ENCODE data around the gene SETD4.

SETD4 gene

DNA sequence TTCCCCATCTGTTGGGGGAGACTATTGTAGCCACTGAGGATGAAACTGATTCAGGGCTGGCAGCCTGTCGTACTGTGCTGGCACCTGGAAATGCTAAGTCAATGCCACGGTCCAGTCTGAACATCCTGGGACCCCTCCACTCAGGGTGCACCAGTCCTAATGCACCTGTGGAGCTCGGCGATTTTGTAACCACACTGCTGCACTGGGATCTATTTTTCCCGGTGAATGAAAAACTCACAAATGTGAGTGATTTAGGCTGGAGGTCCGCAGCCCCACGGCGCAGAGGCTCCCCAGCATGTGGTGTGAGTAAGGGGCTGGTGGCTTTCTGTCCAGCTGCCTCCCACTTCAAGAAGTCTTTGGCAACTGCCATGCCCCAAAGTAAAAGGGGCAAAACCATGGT lies 35.5 kb downstream of the SETD4 start:
- Histone ChIP-seq H3K4ac (ENCODE audit: low read depth, low read length) (no peak overlapping the region), H3K36me3 (ENCODE audit: control insufficient read depth, insufficient read depth, low read length) (no peaks in the 10 kb centered on the region), H2BK120ac (ENCODE audit: low read depth, low read length) (no peak overlapping the region), H3K79me1 (ENCODE audit: low read length) (no peaks in the 10 kb centered on the region), H3K79me2 (ENCODE audit: control insufficient read depth, insufficient read depth, low read length) (no peaks in the 10 kb centered on the region), H3K4me1 (ENCODE audit: control insufficient read depth, low read depth, low read length) (no peaks in the 10 kb centered on the region), H3K18ac (ENCODE audit: low read length) (no peak overlapping the region), H2BK15ac (replicated peaks; ENCODE audit: low read depth) (no peak overlapping the region), H4K8ac (ENCODE audit: low read depth, low read length) (no peak overlapping the region), H3K23ac (ENCODE audit: low read length) (no peak overlapping the region), H3K27me3 (ENCODE audit: insufficient read depth, low read length, poor library complexity) (no peaks in the 10 kb centered on the region), H3K9ac (ENCODE audit: low read length) (no peak overlapping the region), H3K56ac (ENCODE audit: low read length) (no peak overlapping the region), H4K5ac (ENCODE audit: low read length) (no peak overlapping the region), H3K4me2 (ENCODE audit: low read length) (no peak overlapping the region), H3K4me3 (ENCODE audit: low read length) (no peak overlapping the region), H3K27ac (ENCODE audit: low read depth, low read length) (no peak overlapping the region), H2AK5ac (ENCODE audit: low read length) (no peak overlapping the region), H2BK5ac (ENCODE audit: low read length) (no peak overlapping the region)
- no CpG with 5 or more reads among the region's 8 CpGs for WGBS (ENCODE audit: extremely low coverage, insufficient coverage, low lambda C conversion rate)
- DNase-seq, result no peak

- Histone ChIP-seq H3K56ac (ENCODE audit: low read length) (no peak overlapping the region), H3K36me3 (ENCODE audit: control insufficient read depth, insufficient read depth, low read length) (no peaks in the 10 kb centered on the region), H4K5ac (ENCODE audit: low read length) (no peak overlapping the region), H3K4me2 (ENCODE audit: low read length) (no peak overlapping the region), H3K27me3 (ENCODE audit: insufficient read depth, low read length, poor library complexity) (no peaks in the 10 kb centered on the region), H3K4me3 (ENCODE audit: low read length) (no peak overlapping the region), H3K79me1 (ENCODE audit: low read length) (no peaks in the 10 kb centered on the region), H3K9ac (ENCODE audit: low read length) (no peak overlapping the region), H3K23ac (ENCODE audit: low read length) (no peak overlapping the region), H2AK5ac (ENCODE audit: low read length) (no peak overlapping the region), H3K18ac (ENCODE audit: low read length) (no peak overlapping the region), H3K4me1 (ENCODE audit: control insufficient read depth, low read depth, low read length) (no peaks in the 10 kb centered on the region), H2BK5ac (ENCODE audit: low read length) (no peak overlapping the region), H2BK120ac (ENCODE audit: low read depth, low read length) (no peak overlapping the region), H3K27ac (ENCODE audit: low read depth, low read length) (no peak overlapping the region), H3K4ac (ENCODE audit: low read depth, low read length) (no peak overlapping the region), H3K79me2 (ENCODE audit: control insufficient read depth, insufficient read depth, low read length) (no peaks in the 10 kb centered on the region), H4K8ac (ENCODE audit: low read depth, low read length) (no peak overlapping the region), H2BK15ac (replicated peaks; ENCODE audit: low read depth) (no peak overlapping the region)
- no CpG with 5 or more reads among the region's 3 CpGs for WGBS (ENCODE audit: extremely low coverage, insufficient coverage, low lambda C conversion rate)
- DNase-seq, result no peak
Measured at GRCh38 chr21:36023092-36023480, 37.2 kb downstream of the SETD4 start.

DNA sequence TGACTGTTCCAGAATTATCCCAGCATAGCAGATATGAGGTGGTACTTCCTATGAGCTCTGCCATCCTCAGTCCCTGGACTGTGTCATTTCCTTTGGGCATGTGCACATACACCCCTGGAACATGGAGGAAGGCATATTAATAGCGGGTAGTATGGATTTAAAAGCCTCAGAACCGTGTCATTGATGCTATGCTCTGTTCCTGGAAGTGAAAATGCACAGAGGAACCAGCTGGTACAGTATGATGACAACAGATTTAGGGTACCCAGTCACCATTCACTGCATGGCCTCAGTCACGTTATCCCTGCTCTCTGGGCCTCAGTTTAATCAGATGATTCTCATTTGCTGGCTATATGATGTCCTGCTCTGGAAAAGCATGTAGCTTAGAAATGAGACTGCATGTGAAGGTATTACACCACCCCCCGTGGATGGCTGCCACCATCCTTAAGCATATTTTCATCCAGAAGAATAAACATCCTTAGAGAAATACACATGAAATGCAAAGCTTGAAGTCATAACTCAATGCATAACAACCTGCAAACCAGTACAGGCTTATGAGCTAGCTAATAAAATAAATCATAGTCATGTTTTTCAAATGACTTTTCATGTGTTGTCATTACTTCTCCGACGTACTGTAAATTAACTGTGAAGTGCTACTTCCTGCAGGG lies 37.8 kb downstream of the SETD4 start:
- Histone ChIP-seq H2AK5ac (ENCODE audit: low read length) (no peak overlapping the region), H3K18ac (ENCODE audit: low read length) (no peak overlapping the region), H4K5ac (ENCODE audit: low read length) (no peak overlapping the region), H3K27me3 (ENCODE audit: insufficient read depth, low read length, poor library complexity) (no peaks in the 10 kb centered on the region), H2BK15ac (replicated peaks; ENCODE audit: low read depth) (no peak overlapping the region), H3K4me2 (ENCODE audit: low read length) (no peak overlapping the region), H3K27ac (ENCODE audit: low read depth, low read length) (no peak overlapping the region), H3K4ac (ENCODE audit: low read depth, low read length) (no peak overlapping the region), H3K4me3 (ENCODE audit: low read length) (no peak overlapping the region), H3K4me1 (ENCODE audit: control insufficient read depth, low read depth, low read length) (no peaks in the 10 kb centered on the region), H3K79me2 (ENCODE audit: control insufficient read depth, insufficient read depth, low read length) (no peaks in the 10 kb centered on the region), H2BK120ac (ENCODE audit: low read depth, low read length) (no peak overlapping the region), H2BK5ac (ENCODE audit: low read length) (no peak overlapping the region), H3K9ac (ENCODE audit: low read length) (no peak overlapping the region), H3K23ac (ENCODE audit: low read length) (no peak overlapping the region), H4K8ac (ENCODE audit: low read depth, low read length) (no peak overlapping the region), H3K56ac (ENCODE audit: low read length) (no peak overlapping the region), H3K36me3 (ENCODE audit: control insufficient read depth, insufficient read depth, low read length) (no peaks in the 10 kb centered on the region), H3K79me1 (ENCODE audit: low read length) (no peaks in the 10 kb centered on the region)
- WGBS (ENCODE audit: extremely low coverage, insufficient coverage, low lambda C conversion rate), result no CpG with 5 or more reads among the region's 6 CpGs
- DNase-seq, result no peak

GRCh38 chr21:36021251-36021837 lies 39.0 kb downstream of the SETD4 start:
- no peak overlapping the region for H4K5ac ChIP-seq (ENCODE audit: low read length)
- H3K36me3 ChIP-seq (ENCODE audit: control insufficient read depth, insufficient read depth, low read length), result no peaks in the 10 kb centered on the region
- no peak overlapping the region for H2BK120ac ChIP-seq (ENCODE audit: low read depth, low read length)
- H3K79me1 ChIP-seq (ENCODE audit: low read length), result no peaks in the 10 kb centered on the region
- H2BK15ac ChIP-seq (replicated peaks; ENCODE audit: low read depth), result no peak overlapping the region
- no peak overlapping the region for H4K8ac ChIP-seq (ENCODE audit: low read depth, low read length)
- no peak overlapping the region for H3K9ac ChIP-seq (ENCODE audit: low read length)
- H3K23ac ChIP-seq (ENCODE audit: low read length), result no peak overlapping the region
- no peak for DNase-seq
- H3K4me1 ChIP-seq (ENCODE audit: control insufficient read depth, low read depth, low read length), result no peaks in the 10 kb centered on the region
- H3K27ac ChIP-seq (ENCODE audit: low read depth, low read length), result no peak overlapping the region
- no peak overlapping the region for H2AK5ac ChIP-seq (ENCODE audit: low read length)
- H2BK5ac ChIP-seq (ENCODE audit: low read length), result no peak overlapping the region
- no CpG with 5 or more reads among the region's 11 CpGs for WGBS (ENCODE audit: extremely low coverage, insufficient coverage, low lambda C conversion rate)
- H3K56ac ChIP-seq (ENCODE audit: low read length), result no peak overlapping the region
- no peak overlapping the region for H3K4me3 ChIP-seq (ENCODE audit: low read length)
- no peak overlapping the region for H3K4ac ChIP-seq (ENCODE audit: low read depth, low read length)
- H3K79me2 ChIP-seq (ENCODE audit: control insufficient read depth, insufficient read depth, low read length), result no peaks in the 10 kb centered on the region
- no peaks in the 10 kb centered on the region for H3K27me3 ChIP-seq (ENCODE audit: insufficient read depth, low read length, poor library complexity)
- H3K18ac ChIP-seq (ENCODE audit: low read length), result no peak overlapping the region
- H3K4me2 ChIP-seq (ENCODE audit: low read length), result no peak overlapping the region

DNA sequence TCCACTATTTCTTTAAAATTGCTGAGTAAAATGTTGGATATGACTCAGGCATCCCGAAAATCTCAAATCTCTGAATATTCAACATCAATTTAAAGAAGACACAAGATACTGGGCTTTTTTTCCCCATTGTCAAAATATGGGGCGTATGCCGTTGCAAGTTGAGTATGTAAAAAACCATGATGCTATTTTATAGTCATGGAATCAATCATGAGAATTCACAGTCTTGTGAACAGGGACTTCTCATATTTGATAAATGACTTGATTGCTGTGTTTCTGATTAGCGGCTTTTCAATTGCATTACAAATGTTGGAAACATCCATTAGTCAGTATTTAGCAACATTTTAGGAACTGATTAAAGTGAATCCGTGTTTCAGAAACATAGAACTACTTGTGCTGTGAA lies 45.3 kb downstream of the SETD4 start:
- H3K9ac ChIP-seq (ENCODE audit: low read length), result no peak overlapping the region
- no peak overlapping the region for H3K23ac ChIP-seq (ENCODE audit: low read length)
- H3K4ac ChIP-seq (ENCODE audit: low read depth, low read length), result no peak overlapping the region
- no peaks in the 10 kb centered on the region for H3K4me1 ChIP-seq (ENCODE audit: control insufficient read depth, low read depth, low read length)
- H3K79me1 ChIP-seq (ENCODE audit: low read length), result no peaks in the 10 kb centered on the region
- H3K18ac ChIP-seq (ENCODE audit: low read length), result no peak overlapping the region
- no CpG with 5 or more reads among the region's 5 CpGs for WGBS (ENCODE audit: extremely low coverage, insufficient coverage, low lambda C conversion rate)
- no peak overlapping the region for H2BK120ac ChIP-seq (ENCODE audit: low read depth, low read length)
- H2BK5ac ChIP-seq (ENCODE audit: low read length), result no peak overlapping the region
- DNase-seq, result no peak
- no peak overlapping the region for H4K8ac ChIP-seq (ENCODE audit: low read depth, low read length)
- H2BK15ac ChIP-seq (replicated peaks; ENCODE audit: low read depth), result no peak overlapping the region
- no peaks in the 10 kb centered on the region for H3K36me3 ChIP-seq (ENCODE audit: control insufficient read depth, insufficient read depth, low read length)
- no peak overlapping the region for H4K5ac ChIP-seq (ENCODE audit: low read length)
- H3K79me2 ChIP-seq (ENCODE audit: control insufficient read depth, insufficient read depth, low read length), result no peaks in the 10 kb centered on the region
- H3K27me3 ChIP-seq (ENCODE audit: insufficient read depth, low read length, poor library complexity), result no peaks in the 10 kb centered on the region
- H3K27ac ChIP-seq (ENCODE audit: low read depth, low read length), result no peak overlapping the region
- H3K4me2 ChIP-seq (ENCODE audit: low read length), result no peak overlapping the region
- no peak overlapping the region for H2AK5ac ChIP-seq (ENCODE audit: low read length)
- H3K56ac ChIP-seq (ENCODE audit: low read length), result no peak overlapping the region
- no peak overlapping the region for H3K4me3 ChIP-seq (ENCODE audit: low read length)

GRCh38 chr21:36010801-36011200 lies 49.5 kb downstream of the SETD4 start:
- Histone ChIP-seq H3K4ac (ENCODE audit: low read depth, low read length) (no peak overlapping the region), H2AK5ac (ENCODE audit: low read length) (no peak overlapping the region), H3K36me3 (ENCODE audit: control insufficient read depth, insufficient read depth, low read length) (no peaks in the 10 kb centered on the region), H3K27me3 (ENCODE audit: insufficient read depth, low read length, poor library complexity) (no peaks in the 10 kb centered on the region), H3K23ac (ENCODE audit: low read length) (no peak overlapping the region), H3K4me3 (ENCODE audit: low read length) (no peak overlapping the region), H3K56ac (ENCODE audit: low read length) (no peak overlapping the region), H2BK5ac (ENCODE audit: low read length) (no peak overlapping the region), H3K18ac (ENCODE audit: low read length) (no peak overlapping the region), H2BK15ac (replicated peaks; ENCODE audit: low read depth) (no peak overlapping the region), H3K79me1 (ENCODE audit: low read length) (no peaks in the 10 kb centered on the region), H4K5ac (ENCODE audit: low read length) (no peak overlapping the region), H4K8ac (ENCODE audit: low read depth, low read length) (no peak overlapping the region), H2BK120ac (ENCODE audit: low read depth, low read length) (no peak overlapping the region), H3K9ac (ENCODE audit: low read length) (no peak overlapping the region), H3K4me2 (ENCODE audit: low read length) (no peak overlapping the region), H3K79me2 (ENCODE audit: control insufficient read depth, insufficient read depth, low read length) (no peaks in the 10 kb centered on the region), H3K4me1 (ENCODE audit: control insufficient read depth, low read depth, low read length) (no peaks in the 10 kb centered on the region), H3K27ac (ENCODE audit: low read depth, low read length) (no peak overlapping the region)
- no CpG with 5 or more reads among the region's 2 CpGs for WGBS (ENCODE audit: extremely low coverage, insufficient coverage, low lambda C conversion rate)
- DNase-seq, result no peak
